Astrocyte (in vitro differentiated cells and primary cell): ENCODE results near the gene CSPG4. TPM values are rescaled to one million over a fixed set of nuclear protein-coding genes. Genes with fewer than 3 reads are reported as not detected.
"Not testable (repeated sequence)": the region's sequence is repeated elsewhere in the genome, so short reads cannot be mapped to it uniquely, and the experiment has no call there.

Source experiments
- DNase-seq: peaks from one replicate; pipeline ENCODE4 v3.0.0-alpha.2; 2010; ENCODE audit warnings: low read depth
- FAIRE-seq: peaks from 2 replicates; lab custom pipeline; 2011; peaks lifted over from hg19 to GRCh38; lab: Jason Lieb, UNC
- H2AFZ ChIP-seq: 2 replicates; pipeline ENCODE4 v1.6.0; 2012; ENCODE audit warnings: low read depth, low read length, inconsistent platforms
- H3K27ac ChIP-seq: 2 replicates; pipeline ENCODE4 v1.5.1; 2011; ENCODE audit warnings: low read depth, low read length, inconsistent platforms
- H3K27me3 ChIP-seq: 2 replicates; pipeline ENCODE4 v1.6.0; 2011; ENCODE audit warnings: low read length, inconsistent platforms; ENCODE audit not compliant: insufficient read depth
- H3K36me3 ChIP-seq: 2 replicates; pipeline ENCODE4 v1.5.1; 2011; ENCODE audit warnings: low read length, inconsistent platforms; ENCODE audit not compliant: insufficient read depth
- H3K4me1 ChIP-seq: 2 replicates; pipeline ENCODE4 v1.5.1; 2011; ENCODE audit warnings: low read length, inconsistent platforms; ENCODE audit not compliant: insufficient read depth
- H3K4me2 ChIP-seq: 2 replicates; pipeline ENCODE4 v1.6.0; 2012; ENCODE audit warnings: low read length, inconsistent platforms
- H3K4me3 ChIP-seq: 2 replicates; pipeline ENCODE4 v1.5.1; 2011; ENCODE audit warnings: low read depth, mild to moderate bottlenecking, low read length, inconsistent platforms; ENCODE audit not compliant: insufficient read depth
- H3K79me2 ChIP-seq: 2 replicates; pipeline ENCODE4 v1.6.0; 2012; ENCODE audit warnings: mild to moderate bottlenecking, low read length, inconsistent platforms; ENCODE audit not compliant: insufficient read depth
- H3K9ac ChIP-seq: 2 replicates; pipeline ENCODE4 v1.6.0; 2012; ENCODE audit warnings: mild to moderate bottlenecking, low read length, inconsistent platforms
- H3K9me3 ChIP-seq: 2 replicates; pipeline ENCODE4 v1.5.1; 2012; ENCODE audit warnings: low read depth, mild to moderate bottlenecking, low read length, inconsistent platforms; ENCODE audit not compliant: insufficient read depth
- H4K20me1 ChIP-seq: 2 replicates; pipeline ENCODE4 v1.6.0; 2012; ENCODE audit warnings: low read length, inconsistent platforms; ENCODE audit not compliant: insufficient read depth
- H3K27ac Mint-ChIP-seq: one replicate; pipeline ENCODE4 v1.8.0; 2021; ENCODE audit warnings: mild to moderate bottlenecking, mixed read lengths; ENCODE audit not compliant: unreplicated experiment
- H3K27me3 Mint-ChIP-seq: one replicate; pipeline ENCODE4 v1.8.0; 2021; ENCODE audit warnings: low read depth, mixed read lengths; ENCODE audit not compliant: unreplicated experiment
- H3K36me3 Mint-ChIP-seq: one replicate; pipeline ENCODE4 v1.8.0; 2021; ENCODE audit warnings: low read depth, mixed read lengths; ENCODE audit not compliant: unreplicated experiment
- H3K4me1 Mint-ChIP-seq: one replicate; pipeline ENCODE4 v1.8.0; 2021; ENCODE audit warnings: low read depth, mixed read lengths; ENCODE audit not compliant: unreplicated experiment
- H3K4me3 Mint-ChIP-seq: one replicate; pipeline ENCODE4 v1.8.0; 2021; ENCODE audit warnings: mild to moderate bottlenecking, moderate library complexity, mixed read lengths; ENCODE audit not compliant: unreplicated experiment
- H3K9me3 Mint-ChIP-seq: one replicate; pipeline ENCODE4 v1.8.0; 2021; ENCODE audit warnings: mild to moderate bottlenecking, mixed read lengths; ENCODE audit not compliant: unreplicated experiment
- EZH2 ChIP-seq: IDR thresholded peaks from 2 replicates; pipeline ENCODE4 v1.6.1; 2012; ENCODE audit warnings: mild to moderate bottlenecking, low read length, inconsistent platforms; ENCODE audit not compliant: insufficient read depth
- total RNA-seq: library from RNA; stranded (reverse); gene quantifications from 2 replicates; pipeline ENCODE4 v1.2.1, GENCODE V29; 2021
- TF ChIP-seq, protein P1 (sequence below): IDR thresholded peaks from 2 replicates; pipeline ENCODE4 v1.5.1; 2011; ENCODE audit warnings: low read depth, mild to moderate bottlenecking, inconsistent platforms, low read length, moderate library complexity; ENCODE audit not compliant: insufficient read depth

The CSPG4 gene
- total RNA-seq, 1 donor from 2014 or later = 26.9 TPM

- not testable (repeated sequence) for H3K4me3 Mint-ChIP-seq, H3K4me3 ChIP-seq, H3K27me3 Mint-ChIP-seq, H3K9me3 Mint-ChIP-seq, H3K27ac Mint-ChIP-seq, H3K9me3 ChIP-seq, DNase-seq, H2AFZ ChIP-seq, H3K36me3 Mint-ChIP-seq, H3K79me2 ChIP-seq, FAIRE-seq, H3K27ac ChIP-seq, H3K27me3 ChIP-seq, H4K20me1 ChIP-seq, H3K4me2 ChIP-seq, H3K9ac ChIP-seq, H3K36me3 ChIP-seq, H3K4me1 Mint-ChIP-seq
- H3K4me1 ChIP-seq = peaks cover 22% of the 10 kb centered on the region
These were observed 3.8 kb upstream of the CSPG4 start for GRCh38 chr15:75716249-75716950.

- not testable (repeated sequence) for H3K4me1 Mint-ChIP-seq, FAIRE-seq, H3K4me3 Mint-ChIP-seq, H3K27ac Mint-ChIP-seq, H4K20me1 ChIP-seq, DNase-seq, H3K4me2 ChIP-seq, H3K4me3 ChIP-seq, H3K79me2 ChIP-seq, H3K9me3 Mint-ChIP-seq, H3K36me3 Mint-ChIP-seq, H3K27me3 Mint-ChIP-seq, H3K9ac ChIP-seq, H3K36me3 ChIP-seq, H3K27me3 ChIP-seq, H2AFZ ChIP-seq, H3K27ac ChIP-seq, H3K9me3 ChIP-seq
- H3K4me1 ChIP-seq = peaks cover 22% of the 10 kb centered on the region
These were observed 2.7 kb upstream of the CSPG4 start for GRCh38 chr15:75715312-75715832.

DNA sequence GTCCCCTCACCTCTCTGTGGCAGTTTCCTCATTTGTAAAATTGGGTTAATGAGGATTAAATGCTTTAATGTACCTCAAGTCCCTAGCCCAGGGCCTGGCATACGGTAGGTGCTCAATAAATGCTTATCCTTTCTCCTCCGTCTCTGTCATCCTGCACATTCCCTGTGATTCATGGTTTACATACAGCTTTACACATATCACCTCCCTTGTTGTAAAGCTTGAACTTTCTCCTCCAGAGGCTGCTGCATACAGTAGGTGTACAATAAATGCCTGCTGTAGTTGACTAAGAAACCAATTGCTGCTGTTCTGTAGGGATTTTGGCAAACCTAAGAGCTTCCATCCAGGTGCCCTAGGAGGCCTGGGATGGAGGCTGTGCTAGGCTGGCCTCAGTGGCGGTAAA is 1.5 kb upstream of the CSPG4 start:
- H3K9ac ChIP-seq = no peak overlapping the region
- H4K20me1 ChIP-seq = peaks cover 3% of the 10 kb centered on the region
- H3K4me3 Mint-ChIP-seq = no peak overlapping the region
- no peaks in the 10 kb centered on the region for H3K27me3 ChIP-seq
- H3K9me3 ChIP-seq = no peaks in the 10 kb centered on the region
- peaks cover 4% of the 10 kb centered on the region for H3K27me3 Mint-ChIP-seq
- no peak for DNase-seq
- H3K4me1 ChIP-seq = peaks cover 28% of the 10 kb centered on the region
- H3K27ac ChIP-seq = no peak overlapping the region
- no peak overlapping the region for H2AFZ ChIP-seq
- no peaks in the 10 kb centered on the region for H3K9me3 Mint-ChIP-seq
- peaks cover 9% of the 10 kb centered on the region for H3K4me1 Mint-ChIP-seq
- no peak overlapping the region for H3K4me2 ChIP-seq
- FAIRE-seq = no peak
- TF ChIP-seq, protein P1, sequence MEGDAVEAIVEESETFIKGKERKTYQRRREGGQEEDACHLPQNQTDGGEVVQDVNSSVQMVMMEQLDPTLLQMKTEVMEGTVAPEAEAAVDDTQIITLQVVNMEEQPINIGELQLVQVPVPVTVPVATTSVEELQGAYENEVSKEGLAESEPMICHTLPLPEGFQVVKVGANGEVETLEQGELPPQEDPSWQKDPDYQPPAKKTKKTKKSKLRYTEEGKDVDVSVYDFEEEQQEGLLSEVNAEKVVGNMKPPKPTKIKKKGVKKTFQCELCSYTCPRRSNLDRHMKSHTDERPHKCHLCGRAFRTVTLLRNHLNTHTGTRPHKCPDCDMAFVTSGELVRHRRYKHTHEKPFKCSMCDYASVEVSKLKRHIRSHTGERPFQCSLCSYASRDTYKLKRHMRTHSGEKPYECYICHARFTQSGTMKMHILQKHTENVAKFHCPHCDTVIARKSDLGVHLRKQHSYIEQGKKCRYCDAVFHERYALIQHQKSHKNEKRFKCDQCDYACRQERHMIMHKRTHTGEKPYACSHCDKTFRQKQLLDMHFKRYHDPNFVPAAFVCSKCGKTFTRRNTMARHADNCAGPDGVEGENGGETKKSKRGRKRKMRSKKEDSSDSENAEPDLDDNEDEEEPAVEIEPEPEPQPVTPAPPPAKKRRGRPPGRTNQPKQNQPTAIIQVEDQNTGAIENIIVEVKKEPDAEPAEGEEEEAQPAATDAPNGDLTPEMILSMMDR = no peak
- no peak for TF ChIP-seq EZH2
- no peak overlapping the region for H3K4me3 ChIP-seq
- H3K36me3 ChIP-seq = no peaks in the 10 kb centered on the region
- H3K36me3 Mint-ChIP-seq = no peaks in the 10 kb centered on the region
- H3K79me2 ChIP-seq = peaks cover 18% of the 10 kb centered on the region
- H3K27ac Mint-ChIP-seq = no peak overlapping the region
